Measurements from ENCODE around the gene ANKH.

DNA sequence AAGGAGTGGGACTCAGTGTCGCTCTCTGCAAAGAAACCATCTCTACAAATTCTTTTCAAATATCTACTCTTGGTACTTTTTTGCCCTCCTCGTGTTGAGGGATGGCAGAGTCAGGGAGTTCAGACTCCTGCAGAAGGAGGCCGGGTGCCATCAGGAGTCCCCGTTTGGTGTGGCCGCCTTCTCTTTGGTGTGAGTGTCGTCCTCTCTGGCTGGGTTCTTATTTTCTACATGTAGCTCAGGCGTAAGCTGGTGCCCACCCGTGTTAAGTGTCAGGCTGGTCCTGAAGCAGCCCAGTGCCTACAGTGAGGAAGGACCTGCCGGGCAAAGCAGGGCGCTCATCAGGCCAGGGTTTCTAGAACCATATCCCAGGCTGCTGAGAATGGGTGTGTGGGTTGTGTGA, 170.0 kb downstream of the ANKH start:
- TF ChIP-seq ZNF24 (IDR thresholded peaks at IDR 0.05): no peak
- no peak for TF ChIP-seq NONO (IDR thresholded peaks at IDR 0.05)
- no peak for TF ChIP-seq NONO (CRISPR knock-in tag; conservative IDR thresholded peaks at IDR 0.05)
- no peak for TF ChIP-seq ZFP37 (CRISPR knock-in tag; IDR thresholded peaks at IDR 0.05; ENCODE audit: borderline replicate concordance)
- TF ChIP-seq MEIS1 (CRISPR knock-in tag; IDR thresholded peaks at IDR 0.05; ENCODE audit: borderline replicate concordance): no peak
- no peak for TF ChIP-seq ZNF83 (CRISPR knock-in tag; IDR thresholded peaks at IDR 0.05; ENCODE audit: borderline replicate concordance)
- no peak for TF ChIP-seq SUZ12 (IDR thresholded peaks at IDR 0.05; ENCODE audit: low read depth, low read length)
- TF ChIP-seq EZH2 (conservative IDR thresholded peaks at IDR 0.05; ENCODE audit: low read depth, low read length): no peak
- TF ChIP-seq GTF2F1 (IDR thresholded peaks at IDR 0.05; ENCODE audit: low read length): no peak
- no peak for TF ChIP-seq CREB1 (IDR thresholded peaks at IDR 0.05)
- no peak for TF ChIP-seq CREB1 (CRISPR knock-in tag; IDR thresholded peaks at IDR 0.05)
